MCF 10A (cell line): ENCODE results near the gene SMYD5. TPM values are rescaled to one million over a fixed set of nuclear protein-coding genes. Genes with fewer than 3 reads are reported as not detected.

Experiments
- BruUV-seq: library from RNA; stranded (reverse); fragments of 400-500 nt; replicated peaks from 2 replicates; lab custom pipeline; 2021; lab: Mats Ljungman, UMichigan
- CTCF ChIA-PET: fragments of 300-600 bp; sonication (Branson Sonifier 250); formaldehyde crosslinking; extraction: SDS; loops from one replicate; lab custom pipeline; 2021; ENCODE audit warnings: antibody characterized with exemption, inconsistent platforms; lab: Yijun Ruan, JAX
- POLR2A ChIA-PET: fragments of 300-600, 350-650 bp; sonication (Branson Sonifier 250); formaldehyde crosslinking; extraction: SDS; loops from one replicate; lab custom pipeline; 2020; ENCODE audit warnings: antibody characterized with exemption, inconsistent platforms; lab: Yijun Ruan, JAX
- DNase-seq: peaks from one replicate; pipeline ENCODE4 v3.0.0-alpha.2; 2018; ENCODE audit not compliant: unreplicated experiment
- H3K27ac Mint-ChIP-seq: one replicate; pipeline ENCODE4 v1.8.0; 2022; ENCODE audit warnings: mild to moderate bottlenecking, low read depth, mixed read lengths; ENCODE audit not compliant: unreplicated experiment
- H3K27me3 Mint-ChIP-seq: one replicate; pipeline ENCODE4 v1.8.0; 2022; ENCODE audit warnings: mixed read lengths; ENCODE audit not compliant: insufficient read depth, unreplicated experiment
- H3K36me3 Mint-ChIP-seq: one replicate; pipeline ENCODE4 v1.8.0; 2022; ENCODE audit warnings: mild to moderate bottlenecking, moderate library complexity, mixed read lengths; ENCODE audit not compliant: insufficient read depth, unreplicated experiment
- H3K4me1 Mint-ChIP-seq: one replicate; pipeline ENCODE4 v1.8.0; 2022; ENCODE audit warnings: mixed read lengths; ENCODE audit not compliant: insufficient read depth, unreplicated experiment
- H3K4me3 Mint-ChIP-seq: one replicate; pipeline ENCODE4 v1.8.0; 2022; ENCODE audit warnings: mild to moderate bottlenecking, moderate library complexity, mixed read lengths; ENCODE audit not compliant: unreplicated experiment
- H3K9me3 Mint-ChIP-seq: one replicate; pipeline ENCODE4 v1.8.0; 2022; ENCODE audit warnings: mixed read lengths; ENCODE audit not compliant: unreplicated experiment
- CTCF ChIP-seq: fragments of 200-600 bp; IDR thresholded peaks from one replicate; pipeline ENCODE4 v1.8.0; 2022; ENCODE audit warnings: antibody characterized with exemption, mild to moderate bottlenecking; ENCODE audit not compliant: unreplicated experiment
- intact Hi-C: fragments of 100-400 bp; cut with micrococcal nuclease; formaldehyde crosslinking; loops from 2 replicates; pipeline ENCODE4 v1.14.1; 2022
- total RNA-seq: library from RNA; stranded (reverse); gene quantifications from 2 replicates; pipeline ENCODE4 v1.2.3, GENCODE V29; 2022

SMYD5 gene
- total RNA-seq, 1 experiment from 2014 or later = 34.4 TPM

- H3K36me3 Mint-ChIP-seq = peaks cover 6% of the 10 kb centered on the region
- no peak overlapping the region for H3K4me3 Mint-ChIP-seq
- ChIA-PET POLR2A (interaction anchor here (1.4 kb wide), 1 partner anchor 23 kb away, joined by 3 read pairs; the partner anchor contains the start of gene PRADC1), CTCF (interaction anchor here (0.8 to 3.9 kb wide), 5 partner anchors 30 to 125 kb away, joined by 3 to 25 read pairs (median 4); partner anchors contain the start of gene RAB11FIP5)
- DNase-seq = no peak
- intact Hi-C loops = loop anchor here (5.0 kb wide), 1 partner anchor 123 kb away; no protein-coding TSS in a partner anchor
- no peak overlapping the region for H3K27ac Mint-ChIP-seq
- peaks cover 10% of the 10 kb centered on the region for H3K4me1 Mint-ChIP-seq
- no peaks in the 10 kb centered on the region for H3K27me3 Mint-ChIP-seq
- BruUV-seq = no TSS peak
- TF ChIP-seq CTCF = no peak
- H3K9me3 Mint-ChIP-seq = no peaks in the 10 kb centered on the region
Observed at GRCh38 chr2:73210019-73210418, 4.0 kb upstream of the SMYD5 start.

DNA sequence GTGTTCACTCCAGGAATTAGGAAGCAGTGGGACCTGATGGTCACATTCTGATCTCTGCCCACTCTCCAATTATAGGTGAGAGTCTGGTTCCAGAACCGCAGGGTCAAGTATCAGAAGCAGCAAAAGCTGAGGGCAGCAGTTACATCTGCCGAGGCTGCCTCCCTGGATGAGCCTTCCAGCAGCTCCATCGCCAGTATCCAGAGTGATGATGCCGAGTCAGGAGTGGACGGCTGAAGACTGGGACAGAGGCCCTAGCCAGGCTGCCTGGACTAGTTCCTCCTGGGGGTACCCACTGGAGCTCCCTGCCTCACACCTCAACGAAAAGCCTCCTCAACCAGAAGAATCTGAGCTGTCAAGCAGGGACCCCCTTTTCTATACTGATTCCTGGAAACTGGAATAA lies 3.3 kb upstream of the SMYD5 start:
- POLR2A ChIA-PET = interaction anchor here (1.4 kb wide), 1 partner anchor 22 kb away, joined by 3 read pairs; the partner anchor contains the start of gene PRADC1
- CTCF ChIA-PET = interaction anchor here (0.6 to 3.9 kb wide), 9 partner anchors 9 to 368 kb away, joined by 3 to 29 read pairs (median 5); partner anchors contain the start of genes NOTO and RAB11FIP5
- BruUV-seq = no TSS peak
- Mint-ChIP-seq H3K27ac (no peak overlapping the region), H3K36me3 (peaks cover 12% of the 10 kb centered on the region), H3K4me1 (peaks cover 17% of the 10 kb centered on the region), H3K4me3 (no peak overlapping the region), H3K27me3 (no peaks in the 10 kb centered on the region), H3K9me3 (no peaks in the 10 kb centered on the region)
- TF ChIP-seq CTCF = no peak
- DNase-seq = no peak
- intact Hi-C loops = loop anchor here (5.0 kb wide), 1 partner anchor 123 kb away; no protein-coding TSS in a partner anchor

GRCh38 chr2:73212098-73212447 lies 2.0 kb upstream of the SMYD5 start:
- peaks cover 21% of the 10 kb centered on the region for H3K4me1 Mint-ChIP-seq

More at GRCh38 chr2:73212098-73212447, 2.0 kb upstream of the SMYD5 start:
- intact Hi-C loops = loop anchor here (1.0 to 5.0 kb wide), 3 partner anchors 35 to 125 kb away; no protein-coding TSS in a partner anchor
- BruUV-seq = no TSS peak
- Mint-ChIP-seq H3K36me3 (peaks cover 12% of the 10 kb centered on the region), H3K4me3 (no peak overlapping the region), H3K27me3 (no peaks in the 10 kb centered on the region), H3K9me3 (no peaks in the 10 kb centered on the region), H3K27ac (no peak overlapping the region)
- CTCF ChIA-PET = interaction anchor here (0.6 to 3.9 kb wide), 37 partner anchors 10 to 1609 kb away, joined by 3 to 36 read pairs (median 4); partner anchors contain the start of genes CCT7, FBXO41, NOTO and PRADC1
- POLR2A ChIA-PET = interaction anchor here (0.9 to 2.5 kb wide), 6 partner anchors 11 to 35 kb away, joined by 3 to 11 read pairs (median 4); partner anchors contain the start of genes CCT7 and PRADC1
- TF ChIP-seq CTCF = no peak
- no peak for DNase-seq
